ENCODE data around the gene LCNL1.

GRCh38 chr9:137021979-137022661 is 39.3 kb downstream of the LCNL1 start:
- TF ChIP-seq CTCF (IDR thresholded peaks at IDR 0.05) (no peak), POLR2A (IDR thresholded peaks at IDR 0.05) (no peak)

Measured in prostate gland (tissue), 2 donors.